ENCODE measurements around the gene SURF1.

- no peak for TF ChIP-seq CTCF (IDR thresholded peaks at IDR 0.05)
- no peak for TF ChIP-seq ZFX (IDR thresholded peaks at IDR 0.05; ENCODE audit: borderline replicate concordance)
Observed at GRCh38 chr9:133352635-133353340, 3.5 kb downstream of the SURF1 start.

All from 22Rv1 (cell line).